ENCODE data around the gene SLC38A3. TPM values are rescaled to one million over a fixed set of nuclear protein-coding genes. Genes with fewer than 3 reads are reported as not detected.

SLC38A3 gene
- total RNA-seq, 1 donor from 2014 or later: not detected

GRCh38 chr3:50263478-50264382 lies 58.7 kb downstream of the SLC38A3 start:
- TF ChIP-seq, protein P1, sequence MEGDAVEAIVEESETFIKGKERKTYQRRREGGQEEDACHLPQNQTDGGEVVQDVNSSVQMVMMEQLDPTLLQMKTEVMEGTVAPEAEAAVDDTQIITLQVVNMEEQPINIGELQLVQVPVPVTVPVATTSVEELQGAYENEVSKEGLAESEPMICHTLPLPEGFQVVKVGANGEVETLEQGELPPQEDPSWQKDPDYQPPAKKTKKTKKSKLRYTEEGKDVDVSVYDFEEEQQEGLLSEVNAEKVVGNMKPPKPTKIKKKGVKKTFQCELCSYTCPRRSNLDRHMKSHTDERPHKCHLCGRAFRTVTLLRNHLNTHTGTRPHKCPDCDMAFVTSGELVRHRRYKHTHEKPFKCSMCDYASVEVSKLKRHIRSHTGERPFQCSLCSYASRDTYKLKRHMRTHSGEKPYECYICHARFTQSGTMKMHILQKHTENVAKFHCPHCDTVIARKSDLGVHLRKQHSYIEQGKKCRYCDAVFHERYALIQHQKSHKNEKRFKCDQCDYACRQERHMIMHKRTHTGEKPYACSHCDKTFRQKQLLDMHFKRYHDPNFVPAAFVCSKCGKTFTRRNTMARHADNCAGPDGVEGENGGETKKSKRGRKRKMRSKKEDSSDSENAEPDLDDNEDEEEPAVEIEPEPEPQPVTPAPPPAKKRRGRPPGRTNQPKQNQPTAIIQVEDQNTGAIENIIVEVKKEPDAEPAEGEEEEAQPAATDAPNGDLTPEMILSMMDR (IDR thresholded peaks at IDR 0.05): no peak
- no peaks in the 10 kb centered on the region for H3K27me3 ChIP-seq
- intact Hi-C loops (cut with DNase I): loop anchor here (2.0 kb wide), 2 partner anchors 25 to 35 kb away; partner anchors contain the start of genes HYAL3 and NAA80
- peaks cover 33 to 60% of the 10 kb centered on the region in 2 donors for H3K4me1 ChIP-seq
- H3K36me3 ChIP-seq: peaks cover under 1 to 2% of the 10 kb centered on the region in 2 donors
- H3K27ac ChIP-seq: peak overlapping the region; percentile 97 to 99
- no peaks in the 10 kb centered on the region for H3K9me3 ChIP-seq
- peak overlapping the region in 1 of 2 donors; percentile 3 for H3K4me3 ChIP-seq
- no peak for DNase-seq (ENCODE audit: low spot score in 2 of 2)

DNA sequence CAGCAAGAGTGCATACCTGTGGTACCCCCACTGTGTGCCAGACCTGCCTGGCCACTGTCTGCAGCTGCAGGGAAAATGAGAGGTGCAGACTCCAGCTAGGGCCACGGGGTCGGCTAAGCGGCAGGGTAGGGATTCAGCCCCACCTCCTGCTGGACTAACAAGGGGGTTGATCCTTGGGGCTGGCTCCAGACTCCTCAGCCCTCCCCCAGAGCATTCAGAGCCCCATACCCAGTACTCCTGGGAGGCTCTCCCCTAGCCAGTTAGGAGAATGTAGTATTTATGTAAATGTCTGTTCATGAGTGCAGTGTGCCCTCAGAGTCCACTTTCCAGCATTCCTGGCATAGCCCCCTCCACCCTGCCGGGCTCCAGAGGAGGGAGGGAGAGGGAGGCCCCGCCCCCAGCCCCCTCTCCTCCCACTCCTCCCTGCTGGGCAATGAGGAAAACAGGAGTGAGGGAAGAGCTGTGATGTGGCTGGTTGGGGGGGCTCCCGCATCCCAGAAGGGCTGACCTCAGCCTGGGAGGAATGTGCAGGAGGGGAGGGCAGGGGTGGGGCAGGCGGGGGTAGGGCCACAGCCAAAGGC lies 59.4 kb downstream of the SLC38A3 start:
- peak; percentile 69 to 95 for DNase-seq (ENCODE audit: low spot score in 2 of 2)
- Histone ChIP-seq H3K9me3 (no peaks in the 10 kb centered on the region), H3K4me1 (peaks cover 35 to 64% of the 10 kb centered on the region in 2 donors), H3K36me3 (no peaks in the 10 kb centered on the region), H3K27ac (peak overlapping the region; percentile 97 to 99), H3K4me3 (peak overlapping the region in 1 of 2 donors; percentile 3), H3K27me3 (no peaks in the 10 kb centered on the region)
- intact Hi-C loops (cut with DNase I): loop anchor here (2.0 kb wide), 2 partner anchors 26 to 34 kb away; partner anchors contain the start of genes HYAL3 and NAA80
- TF ChIP-seq, protein P1 (IDR thresholded peaks at IDR 0.05): no peak

GRCh38 chr3:50264964-50265485 lies 60.0 kb downstream of the SLC38A3 start:
- Histone ChIP-seq H3K4me3 (no peak overlapping the region), H3K27me3 (no peaks in the 10 kb centered on the region), H3K4me1 (peaks cover 33 to 66% of the 10 kb centered on the region in 2 donors), H3K9me3 (no peaks in the 10 kb centered on the region), H3K27ac (peak overlapping the region; percentile 97 to 99), H3K36me3 (no peaks in the 10 kb centered on the region)
- intact Hi-C loops (cut with DNase I): loop anchor here (2.0 kb wide), 2 partner anchors 26 to 34 kb away; partner anchors contain the start of genes HYAL3 and NAA80
- TF ChIP-seq, protein P1 (IDR thresholded peaks at IDR 0.05): no peak
- DNase-seq (ENCODE audit: low spot score in 2 of 2): no peak

GRCh38 chr3:50265571-50265970 lies 60.5 kb downstream of the SLC38A3 start:
- TF ChIP-seq, protein P1 (IDR thresholded peaks at IDR 0.05): no peak
- intact Hi-C loops (cut with DNase I): loop anchor here (2.0 kb wide), 2 partner anchors 27 to 33 kb away; partner anchors contain the start of genes HYAL3 and NAA80
- no peak for DNase-seq (ENCODE audit: low spot score in 2 of 2)

DNA sequence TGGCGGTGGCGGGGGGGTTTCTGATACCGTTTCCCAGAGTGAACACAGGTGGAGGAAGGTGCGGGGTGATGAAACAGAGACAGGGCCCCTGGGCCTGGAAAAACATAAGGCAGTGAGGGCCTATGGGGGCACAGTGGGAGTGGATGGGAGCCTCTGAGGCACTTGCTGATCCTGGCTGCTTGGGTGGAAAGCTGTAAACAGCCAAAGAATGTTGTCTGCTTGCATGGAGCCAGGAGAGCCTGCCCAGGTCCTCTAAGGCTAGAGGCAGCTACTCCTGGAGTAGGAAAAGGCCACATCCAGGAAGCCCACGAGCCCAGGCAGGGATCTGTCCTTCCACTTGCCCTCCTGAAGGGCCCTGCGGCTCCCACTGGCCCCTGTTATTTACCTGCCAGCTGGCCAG lies 60.9 kb downstream of the SLC38A3 start:
- no peak for DNase-seq (ENCODE audit: low spot score in 2 of 2)
- Histone ChIP-seq H3K9me3 (no peaks in the 10 kb centered on the region), H3K36me3 (no peaks in the 10 kb centered on the region), H3K4me1 (peaks cover 28 to 65% of the 10 kb centered on the region in 2 donors), H3K27me3 (no peaks in the 10 kb centered on the region), H3K4me3 (peak overlapping the region in 1 of 2 donors; percentile 70), H3K27ac (peak overlapping the region; percentile 97 to 99)
- TF ChIP-seq, protein P1 (IDR thresholded peaks at IDR 0.05): no peak
- intact Hi-C loops (cut with DNase I): no loop called here

More at GRCh38 chr3:50265571-50265970, 60.5 kb downstream of the SLC38A3 start:
- H3K4me1 ChIP-seq: peaks cover 33 to 68% of the 10 kb centered on the region in 2 donors
- H3K4me3 ChIP-seq: peak overlapping the region in 1 of 2 donors; percentile 70
- H3K36me3 ChIP-seq: no peaks in the 10 kb centered on the region
- H3K27me3 ChIP-seq: no peaks in the 10 kb centered on the region
- no peaks in the 10 kb centered on the region for H3K9me3 ChIP-seq
- peak overlapping the region; percentile 97 to 99 for H3K27ac ChIP-seq

All from ascending aorta (tissue), 2 donors.